Neural progenitor cell (in vitro differentiated cells): ENCODE measurements around the gene AZU1. TPM values are rescaled to one million over a fixed set of nuclear protein-coding genes. Genes with fewer than 3 reads are reported as not detected.

Source experiments
- DNase-seq: peaks from one replicate; pipeline ENCODE4 v3.0.0-alpha.2; 2016; ENCODE audit warnings: low spot score
- H2AFZ ChIP-seq: fragments of 200-600 bp; sonication (generic); replicated peaks from 2 replicates; pipeline ENCODE4 v1.6.1; 2016; ENCODE audit warnings: antibody characterized with exemption
- H3F3A ChIP-seq: fragments of 200-600 bp; sonication (generic); 2 replicates; pipeline ENCODE4 v1.6.1; 2016; ENCODE audit warnings: antibody characterized with exemption, low read depth
- H3K27ac ChIP-seq: fragments of 200-600 bp; sonication (generic); 2 replicates; pipeline ENCODE4 v1.5.1; 2016; ENCODE audit warnings: mild to moderate bottlenecking
- H3K27me3 ChIP-seq: fragments of 200-600 bp; sonication (generic); 2 replicates; pipeline ENCODE4 v1.6.1; 2016; ENCODE audit warnings: mild to moderate bottlenecking, moderate library complexity
- H3K36me3 ChIP-seq: fragments of 200-600 bp; sonication (generic); 2 replicates; pipeline ENCODE4 v1.5.1; 2016
- H3K4me1 ChIP-seq: fragments of 200-600 bp; sonication (generic); 2 replicates; pipeline ENCODE4 v1.6.1; 2016; ENCODE audit warnings: mixed run types
- H3K4me2 ChIP-seq: fragments of 200-600 bp; sonication (generic); 2 replicates; pipeline ENCODE4 v1.6.1; 2016
- H3K4me3 ChIP-seq: fragments of 200-600 bp; sonication (generic); 2 replicates; pipeline ENCODE4 v1.5.1; 2016
- H3K79me2 ChIP-seq: fragments of 200-600 bp; sonication (generic); 2 replicates; pipeline ENCODE4 v1.6.1; 2016; ENCODE audit warnings: low read depth
- H3K9ac ChIP-seq: fragments of 200-600 bp; sonication (generic); 2 replicates; pipeline ENCODE4 v1.6.1; 2016
- H3K9me3 ChIP-seq: fragments of 200-600 bp; sonication (generic); 2 replicates; pipeline ENCODE4 v1.5.1; 2016; ENCODE audit warnings: low read depth
- H4K20me1 ChIP-seq: fragments of 200-600 bp; sonication (generic); 2 replicates; pipeline ENCODE4 v1.6.1; 2016; ENCODE audit warnings: low read depth
- H3K27ac Mint-ChIP-seq: 3 replicates; pipeline ENCODE4 v1.8.0; 2021; ENCODE audit warnings: mixed read lengths
- H3K27me3 Mint-ChIP-seq: 2 replicates; pipeline ENCODE4 v1.8.0; 2022; ENCODE audit warnings: low read depth, mild to moderate bottlenecking, inconsistent platforms, moderate library complexity, mixed read lengths; ENCODE audit not compliant: insufficient read depth
- H3K36me3 Mint-ChIP-seq: 3 replicates; pipeline ENCODE4 v1.8.0; 2021; ENCODE audit warnings: mixed read lengths
- H3K4me1 Mint-ChIP-seq: 3 replicates; pipeline ENCODE4 v1.8.0; 2021; ENCODE audit warnings: mixed read lengths
- H3K4me3 Mint-ChIP-seq: 3 replicates; pipeline ENCODE4 v1.8.0; 2021; ENCODE audit warnings: mild to moderate bottlenecking, moderate library complexity, mixed read lengths
- H3K9me3 Mint-ChIP-seq: 3 replicates; pipeline ENCODE4 v1.8.0; 2020; ENCODE audit warnings: mixed read lengths
- CTCF ChIP-seq: fragments of 200-600 bp; sonication (generic); IDR thresholded peaks from 2 replicates; pipeline ENCODE4 v1.5.1; 2017; ENCODE audit warnings: antibody characterized with exemption, mild to moderate bottlenecking
- EZH2 ChIP-seq: fragments of 200-600 bp; sonication (generic); IDR thresholded peaks from 2 replicates; pipeline ENCODE4 v1.6.1; 2017; ENCODE audit warnings: antibody characterized with exemption, mild to moderate bottlenecking, moderate library complexity
- EZH2phosphoT487 ChIP-seq: fragments of 200-600 bp; sonication (generic); IDR thresholded peaks from 2 replicates; pipeline ENCODE4 v1.6.1; 2017; ENCODE audit warnings: antibody characterized with exemption
- total RNA-seq: library from RNA; depleted of rRNA; stranded (reverse); fragments of >200 nt; gene quantifications from 2 replicates; pipeline ENCODE4 v1.2.3, GENCODE V29; 2015; ENCODE audit warnings: low replicate concordance

AZU1 gene
- total RNA-seq, 1 donor from 2014 or later: 1.0 TPM

- Histone ChIP-seq H3F3A (peaks cover 28% of the 10 kb centered on the region), H3K36me3 (no peaks in the 10 kb centered on the region), H3K27ac (peak overlapping the region; percentile 68), H3K4me1 (peaks cover 6% of the 10 kb centered on the region), H3K4me3 (no peak overlapping the region), H3K9me3 (no peaks in the 10 kb centered on the region), H3K9ac (no peak overlapping the region), H4K20me1 (peaks cover 13% of the 10 kb centered on the region), H3K27me3 (no peaks in the 10 kb centered on the region), H3K79me2 (no peaks in the 10 kb centered on the region), H3K4me2 (peak overlapping the region; percentile 42), H2AFZ (no peak overlapping the region)
- H3K4me1 Mint-ChIP-seq: peaks cover 5% of the 10 kb centered on the region
- TF ChIP-seq EZH2phosphoT487: no peak
- no peak for TF ChIP-seq EZH2
- TF ChIP-seq CTCF: no peak
- H3K9me3 Mint-ChIP-seq: no peaks in the 10 kb centered on the region
- H3K4me3 Mint-ChIP-seq: no peak overlapping the region
- H3K27me3 Mint-ChIP-seq: peaks cover 5% of the 10 kb centered on the region
- H3K27ac Mint-ChIP-seq: no peak overlapping the region
- DNase-seq: peak; percentile 85
- H3K36me3 Mint-ChIP-seq: peaks cover 12% of the 10 kb centered on the region
Observed at GRCh38 chr19:872266-872951, 44.8 kb downstream of the AZU1 start.

GRCh38 chr19:873084-873483 lies 45.4 kb downstream of the AZU1 start:
- Histone ChIP-seq H3K79me2 (no peaks in the 10 kb centered on the region), H3K9ac (no peak overlapping the region), H2AFZ (no peak overlapping the region), H3K27me3 (no peaks in the 10 kb centered on the region), H4K20me1 (peaks cover 6% of the 10 kb centered on the region), H3K4me3 (no peak overlapping the region), H3K9me3 (no peaks in the 10 kb centered on the region), H3K27ac (no peak overlapping the region), H3K36me3 (no peaks in the 10 kb centered on the region), H3F3A (peaks cover 22% of the 10 kb centered on the region), H3K4me2 (no peak overlapping the region), H3K4me1 (no peaks in the 10 kb centered on the region)
- DNase-seq: peak; percentile 62
- H3K27ac Mint-ChIP-seq: no peak overlapping the region
- H3K4me1 Mint-ChIP-seq: peaks cover 2% of the 10 kb centered on the region
- H3K27me3 Mint-ChIP-seq: peaks cover 5% of the 10 kb centered on the region
- peaks cover 9% of the 10 kb centered on the region for H3K36me3 Mint-ChIP-seq
- H3K9me3 Mint-ChIP-seq: no peaks in the 10 kb centered on the region
- TF ChIP-seq EZH2phosphoT487 (no peak), CTCF (no peak), EZH2 (no peak)
- no peak overlapping the region for H3K4me3 Mint-ChIP-seq

- H2AFZ ChIP-seq: no peak overlapping the region
- peaks cover 5% of the 10 kb centered on the region for H3K27me3 Mint-ChIP-seq
- H3K9me3 Mint-ChIP-seq: no peaks in the 10 kb centered on the region
- no peaks in the 10 kb centered on the region for H3K79me2 ChIP-seq
- H3K9me3 ChIP-seq: no peaks in the 10 kb centered on the region
- H3K36me3 Mint-ChIP-seq: peaks cover 9% of the 10 kb centered on the region
- no peak overlapping the region for H3K4me2 ChIP-seq
- DNase-seq: no peak
- H3K4me1 ChIP-seq: no peaks in the 10 kb centered on the region
- no peak for TF ChIP-seq EZH2phosphoT487
- TF ChIP-seq EZH2: no peak
- TF ChIP-seq CTCF: no peak
- no peaks in the 10 kb centered on the region for H3K36me3 ChIP-seq
- H3F3A ChIP-seq: peaks cover 22% of the 10 kb centered on the region
- no peak overlapping the region for H3K9ac ChIP-seq
- no peak overlapping the region for H3K4me3 ChIP-seq
- H3K27ac Mint-ChIP-seq: no peak overlapping the region
- H3K27me3 ChIP-seq: no peaks in the 10 kb centered on the region
- H4K20me1 ChIP-seq: peaks cover 4% of the 10 kb centered on the region
- H3K4me3 Mint-ChIP-seq: no peak overlapping the region
- peaks cover 2% of the 10 kb centered on the region for H3K4me1 Mint-ChIP-seq
- H3K27ac ChIP-seq: no peak overlapping the region
Observed at GRCh38 chr19:873561-874041, 46.0 kb downstream of the AZU1 start.
